ENCODE results near the gene MAP3K13.

DNA sequence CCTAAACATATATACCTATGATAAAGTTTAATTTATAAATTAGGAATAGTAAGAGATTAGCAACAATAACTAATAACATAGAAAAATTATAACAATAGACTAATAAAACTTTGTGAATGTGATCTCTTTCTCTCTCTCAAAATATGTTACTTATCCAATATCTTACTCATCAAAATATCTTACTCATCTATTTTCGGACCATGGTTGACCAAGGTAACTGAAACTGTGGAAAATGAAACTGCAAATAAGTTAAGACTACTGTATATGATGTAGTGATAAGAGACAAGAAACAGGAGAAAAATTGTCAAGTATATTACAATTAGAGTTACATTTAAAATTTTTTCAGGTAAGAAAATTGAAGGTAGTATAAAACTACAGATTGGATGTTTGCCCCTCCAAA lies 19.2 kb downstream of the MAP3K13 start:
- TF ChIP-seq, protein P1, sequence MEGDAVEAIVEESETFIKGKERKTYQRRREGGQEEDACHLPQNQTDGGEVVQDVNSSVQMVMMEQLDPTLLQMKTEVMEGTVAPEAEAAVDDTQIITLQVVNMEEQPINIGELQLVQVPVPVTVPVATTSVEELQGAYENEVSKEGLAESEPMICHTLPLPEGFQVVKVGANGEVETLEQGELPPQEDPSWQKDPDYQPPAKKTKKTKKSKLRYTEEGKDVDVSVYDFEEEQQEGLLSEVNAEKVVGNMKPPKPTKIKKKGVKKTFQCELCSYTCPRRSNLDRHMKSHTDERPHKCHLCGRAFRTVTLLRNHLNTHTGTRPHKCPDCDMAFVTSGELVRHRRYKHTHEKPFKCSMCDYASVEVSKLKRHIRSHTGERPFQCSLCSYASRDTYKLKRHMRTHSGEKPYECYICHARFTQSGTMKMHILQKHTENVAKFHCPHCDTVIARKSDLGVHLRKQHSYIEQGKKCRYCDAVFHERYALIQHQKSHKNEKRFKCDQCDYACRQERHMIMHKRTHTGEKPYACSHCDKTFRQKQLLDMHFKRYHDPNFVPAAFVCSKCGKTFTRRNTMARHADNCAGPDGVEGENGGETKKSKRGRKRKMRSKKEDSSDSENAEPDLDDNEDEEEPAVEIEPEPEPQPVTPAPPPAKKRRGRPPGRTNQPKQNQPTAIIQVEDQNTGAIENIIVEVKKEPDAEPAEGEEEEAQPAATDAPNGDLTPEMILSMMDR (IDR thresholded peaks at IDR 0.05): no peak
- no peak for TF ChIP-seq POLR2A (IDR thresholded peaks at IDR 0.05)

Data from adrenal gland (tissue), 5 donors.